Heart left ventricle (tissue), 16 donors: Measurements from ENCODE around the gene ZNRF2. TPM values are rescaled to one million over a fixed set of nuclear protein-coding genes. Genes with fewer than 3 reads are reported as not detected.

ENCODE experiments used
- ATAC-seq, 4 donors: fragments of 200-7000 bp; cut with Tn5 transposase; one replicate each; pipeline ENCODE4 v1.9.1; 2020 to 2022; ENCODE audit warnings: moderate library complexity in 4 of 4, mild to moderate bottlenecking in 3 of 4, moderate number of reproducible peaks in 1 of 4
- DNase-seq, 5 donors: peaks; one replicate each; pipeline ENCODE4 v3.0.0-alpha.2; 2020
- H3K27ac ChIP-seq, 12 donors: fragments of 200-600 bp; sonication (generic) in 4 of 12; one replicate each; pipeline versions ENCODE4 v1.5.0 to v1.8.0; 2016 to 2022; ENCODE audit warnings: mild to moderate bottlenecking in 2 of 12
- H3K27me3 ChIP-seq, 9 donors: fragments of 200-600 bp; sonication (generic) in 2 of 9; one replicate each; pipeline versions ENCODE4 v1.5.1 to v1.8.0; 2016 to 2022; ENCODE audit warnings: mild to moderate bottlenecking in 3 of 9
- H3K36me3 ChIP-seq, 9 donors: fragments of 200-600 bp; sonication (generic) in 2 of 9; one replicate each; pipeline versions ENCODE4 v1.5.0 to v1.8.0; 2018 to 2022; ENCODE audit warnings: mild to moderate bottlenecking in 2 of 9
- H3K4me1 ChIP-seq, 12 donors: fragments of 200-600 bp; sonication (generic) in 4 of 12; one replicate each; pipeline versions ENCODE4 v1.5.0 to v1.8.0; 2016 to 2022; ENCODE audit warnings: mild to moderate bottlenecking in 3 of 12
- H3K4me3 ChIP-seq, 12 donors: fragments of 200-600 bp; sonication (generic) in 4 of 12; one replicate each; pipeline versions ENCODE4 v1.5.0 to v1.8.0; 2017 to 2022; ENCODE audit warnings: mild to moderate bottlenecking in 9 of 12, moderate library complexity in 4 of 12
- H3K9me3 ChIP-seq, 12 donors: fragments of 200-600 bp; sonication (generic) in 4 of 12; one replicate each; pipeline versions ENCODE4 v1.5.0 to v1.8.0; 2016 to 2022; ENCODE audit warnings: mild to moderate bottlenecking in 1 of 12
- CTCF ChIP-seq, 12 donors: fragments of 200-600 bp; sonication (generic) in 4 of 12; IDR thresholded peaks; one replicate each; pipeline versions ENCODE4 v1.5.0 to v1.8.0; 2018 to 2022; ENCODE audit warnings: antibody characterized with exemption in 12 of 12, mild to moderate bottlenecking in 5 of 12
- POLR2A ChIP-seq, 2 donors: fragments of 450-650 bp; IDR thresholded peaks; one replicate each; pipeline ENCODE4 v1.6.1; 2017; ENCODE audit warnings: antibody characterized with exemption in 2 of 2, mild to moderate bottlenecking in 2 of 2, moderate library complexity in 2 of 2
- WGBS, 4 donors: extraction: QIAGEN DNeasy Blood & Tissue Kit in 2 of 4; methylation state at CpG; one replicate each; pipeline versions ENCODE4 v1.1.5 to v1.1.7; 2013 to 2018; 5-methylcytosine and 5-hydroxymethylcytosine counted together
- intact Hi-C, 10 donors: fragments of 100-400 bp; cut with DNase I; formaldehyde crosslinking; loops; one replicate each; pipeline versions ENCODE4 v1.11.1 to v1.14.2; 2022
- polyA plus RNA-seq, 2 donors: library from polyadenylated mRNA; stranded (reverse); fragments of 200-250 nt; gene quantifications; one replicate each; pipeline ENCODE4 v1.2.3, GENCODE V29; 2013
- total RNA-seq, 9 donors: library from RNA; depleted of rRNA in 2 of 9; stranded (reverse); fragments of >200 nt in 2 of 9; fragmentation: NEBNext Ultra II Directional in 3 of 9; extraction: Animal tissue kit (Norgen Biotek cat#: 25700) in 3 of 9; gene quantifications; one replicate each; pipeline versions ENCODE4 v1.1.0 to v1.2.4, GENCODE V29; 2016 to 2023
- donor health status: ischemic (EF 13 %, LVEDD 7.1; RV severe dilation, severe dysfunction).
- donor health status: healthy with polysubstance abuse.
- donor health status: DM: no; HTN: yes; CAD: no.
- donor health status: DM: no; HTN: no; CAD: no.
- donor health status: ischemic (EF 25% LVEDD 6.9; RV normal size, moderate dysfunction).
- donor health status: ischemic (EF 25% LVEDD 5.7; RV mildly dilated, moderate dysfunction).
- donor health status: healthy.
- donor health status: DM: yes; HTN: yes; CAD: no.
- donor health status: ischemic (EF 35%, LVEDD 5.7; RV mildly dilated, moderate dysfunction).
- donor health status: nonischemic (EF 11% LVEDD 7.7; RV severe dilation, severe dysfunction).
- donor health status: DM: yes; HTN: yes; CAD: no.
- donor health status: PGD.
- donor health status: ischemic (EF 29% LVEDD 5.4; RV normal size, mild dysfunction).
- donor health status: nonischemic (EF 23%, LVEDD 6.1; RV moderate dilation, normal function).

ZNRF2 gene
- total and polyA plus RNA-seq, 11 donors: 2.7 to 15.2 (median 10.4) TPM

DNA sequence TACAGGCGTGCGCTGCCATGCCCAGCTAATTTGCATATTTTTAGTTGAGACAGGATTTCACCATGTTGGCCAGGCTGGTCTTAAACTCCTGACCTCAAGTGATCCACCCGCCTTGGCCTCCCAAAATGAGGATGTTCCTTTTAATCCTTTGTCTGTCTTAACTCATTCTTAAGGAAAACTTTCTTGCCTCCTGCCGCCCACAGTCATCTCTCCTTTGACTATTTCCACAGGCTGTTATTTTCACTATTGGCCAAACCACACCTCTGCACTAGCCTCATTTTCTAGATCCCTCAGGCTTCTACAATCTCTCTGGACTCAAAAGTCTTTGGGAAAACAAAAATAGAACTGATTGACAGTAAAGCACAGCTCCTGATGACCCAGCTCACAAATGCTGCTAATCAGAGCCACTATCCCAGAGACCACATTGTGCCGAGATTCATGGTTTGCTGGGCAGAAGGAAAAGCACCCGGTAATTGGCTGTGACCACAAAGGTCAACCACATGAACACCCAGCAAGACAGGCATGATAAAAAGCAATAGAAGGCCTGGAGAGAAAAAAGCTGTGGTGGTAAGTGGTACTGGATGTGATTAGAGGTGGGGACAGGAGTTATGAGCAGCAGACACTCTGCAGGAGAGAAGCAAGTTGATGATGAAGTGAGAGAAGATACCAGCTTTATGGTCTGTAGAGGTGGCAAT, 44.1 kb upstream of the ZNRF2 start:
- 72 to 79% (median 74%) methylated on average over 6 of the region's 6 CpGs for WGBS, 4 donors
- Histone ChIP-seq H3K27me3 (no peaks in the 10 kb centered on the region), H3K4me3 (no peak overlapping the region), H3K27ac (peak overlapping the region in 1 of 12 donors; percentile 41), H3K9me3 (peaks cover 0 to 5% (median 0%) of the 10 kb centered on the region in 12 donors), H3K4me1 (peaks cover 0 to 31% (median 13%) of the 10 kb centered on the region in 12 donors), H3K36me3 (no peaks in the 10 kb centered on the region)
- ATAC-seq (peak; percentile 60 to 83 (median 66)), DNase-seq (no peak)
- intact Hi-C loops: loop anchor here in 1 of 10 donors (10.0 kb wide), 1 partner anchor 65 kb away; no protein-coding TSS in a partner anchor
- TF ChIP-seq CTCF (IDR thresholded peaks at IDR 0.05) (no peak), POLR2A (IDR thresholded peaks at IDR 0.05) (no peak)

DNA sequence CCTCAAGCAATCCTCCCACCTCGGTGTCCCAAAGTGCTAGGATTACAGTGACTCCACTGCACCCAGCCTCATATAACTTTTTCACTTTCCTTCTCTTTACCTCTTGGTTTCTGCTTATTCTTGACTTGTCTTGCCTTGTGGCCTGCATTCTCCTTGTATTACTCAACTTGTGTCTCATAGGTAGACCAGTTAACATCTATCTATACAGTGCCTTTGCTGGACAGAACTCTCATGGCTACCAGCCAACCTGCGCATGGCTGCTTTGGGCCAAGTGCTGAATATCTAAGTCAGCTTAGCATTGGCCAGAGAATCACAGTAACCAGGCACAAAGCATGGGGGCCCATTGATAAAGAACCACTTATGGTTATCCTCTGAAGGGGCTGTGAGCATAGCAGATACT, 42.6 kb upstream of the ZNRF2 start:
- TF ChIP-seq CTCF (IDR thresholded peaks at IDR 0.05): no peak
- no peak for TF ChIP-seq POLR2A (IDR thresholded peaks at IDR 0.05)
- peaks cover 0 to 5% (median 0%) of the 10 kb centered on the region in 12 donors for H3K9me3 ChIP-seq
- H3K4me3 ChIP-seq: no peak overlapping the region
- peak in 1 of 4 donors; percentile 45 for ATAC-seq
- intact Hi-C loops: loop anchor here in 1 of 10 donors (10.0 kb wide), 1 partner anchor 67 kb away; no protein-coding TSS in a partner anchor
- no peaks in the 10 kb centered on the region for H3K36me3 ChIP-seq
- no peak overlapping the region for H3K27ac ChIP-seq
- no peaks in the 10 kb centered on the region for H3K27me3 ChIP-seq
- DNase-seq: no peak
- peaks cover 0 to 35% (median 13%) of the 10 kb centered on the region in 12 donors for H3K4me1 ChIP-seq
- 73 to 84% (median 79%) methylated on average over 2 of the region's 2 CpGs for WGBS, 4 donors

DNA sequence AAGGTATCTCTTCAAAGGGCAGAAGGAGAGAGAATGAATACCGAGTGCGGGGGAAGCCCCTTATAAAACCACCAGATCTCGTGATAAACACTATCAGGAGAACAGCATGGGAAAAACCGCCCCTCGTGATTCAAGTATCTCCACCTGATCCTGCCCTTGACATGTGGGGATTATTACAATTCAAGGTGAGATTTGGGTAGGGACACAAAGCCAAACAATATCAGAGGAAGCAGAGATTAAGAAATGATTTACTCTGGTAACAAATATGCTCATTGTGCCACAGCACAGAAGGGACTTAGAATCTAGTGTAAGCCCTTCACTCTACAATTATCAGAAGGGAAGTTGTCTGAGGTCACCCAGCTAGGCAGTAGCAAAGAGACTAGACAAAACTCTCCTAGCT, 40.1 kb upstream of the ZNRF2 start:
- Histone ChIP-seq H3K9me3 (no peaks in the 10 kb centered on the region), H3K27ac (no peak overlapping the region), H3K4me3 (no peak overlapping the region), H3K4me1 (peaks cover 0 to 30% (median 11%) of the 10 kb centered on the region in 12 donors), H3K36me3 (no peaks in the 10 kb centered on the region), H3K27me3 (no peaks in the 10 kb centered on the region)
- no peak for ATAC-seq
- DNase-seq: no peak
- no peak for TF ChIP-seq CTCF (IDR thresholded peaks at IDR 0.05)
- TF ChIP-seq POLR2A (IDR thresholded peaks at IDR 0.05): no peak
- intact Hi-C loops: loop anchor here in 1 of 10 donors (10.0 kb wide), 1 partner anchor 70 kb away; no protein-coding TSS in a partner anchor
- WGBS, 4 donors: 91 to 93% (median 92%) methylated on average over 5 of the region's 5 CpGs

DNA sequence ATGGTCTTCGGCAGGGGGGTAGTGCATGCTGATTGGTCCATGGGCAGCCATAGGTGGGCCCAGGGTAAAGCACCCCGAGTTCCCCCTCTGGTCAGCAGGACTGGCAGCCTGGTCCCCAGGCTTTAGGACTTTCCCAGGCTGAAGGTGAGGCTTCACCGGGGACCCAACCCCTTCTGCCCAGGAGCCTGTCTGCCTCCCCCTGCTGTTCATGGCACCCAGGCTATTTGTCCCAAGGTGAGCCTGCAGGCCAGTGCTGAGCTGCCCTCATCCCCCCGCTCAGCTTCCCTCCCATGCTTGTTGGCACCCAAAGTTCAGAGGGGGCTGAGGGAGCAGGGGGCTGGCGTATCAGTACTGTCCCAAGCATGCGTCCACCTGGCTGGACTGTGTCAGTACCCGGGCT, 38.5 kb upstream of the ZNRF2 start:
- Histone ChIP-seq H3K4me1 (peaks cover 0 to 32% (median 8%) of the 10 kb centered on the region in 12 donors), H3K36me3 (no peaks in the 10 kb centered on the region), H3K27ac (no peak overlapping the region), H3K9me3 (no peaks in the 10 kb centered on the region), H3K27me3 (no peaks in the 10 kb centered on the region), H3K4me3 (no peak overlapping the region)
- 89 to 95% (median 93%) methylated on average over 7 of the region's 7 CpGs for WGBS, 4 donors
- TF ChIP-seq CTCF (IDR thresholded peaks at IDR 0.05): no peak
- TF ChIP-seq POLR2A (IDR thresholded peaks at IDR 0.05): no peak
- DNase-seq (no peak), ATAC-seq (peak in 1 of 4 donors; percentile 23)
- intact Hi-C loops: loop anchor here in 1 of 10 donors (10.0 kb wide), 1 partner anchor 71 kb away; no protein-coding TSS in a partner anchor
